GM18951 (cell line): ENCODE measurements around the gene ADGRG4.
"Not testable (repeated sequence)": the region's sequence is repeated elsewhere in the genome, so short reads cannot be mapped to it uniquely, and the experiment has no call there.

Experiments
- POLR2A ChIP-seq: IDR thresholded peaks from 4 replicates; pipeline ENCODE4 v1.6.1; 2011; ENCODE audit warnings: mild to moderate bottlenecking; ENCODE audit not compliant: insufficient read length, insufficient read depth; ENCODE audit errors: extremely low read depth
- in situ Hi-C: fragments of 300-500 bp; cut with MboI; formaldehyde crosslinking; loops from one replicate; pipeline ENCODE4 v1.12.0; 2022; ENCODE audit warnings: low sequenced_read_pairs, mixed read lengths, inconsistent platforms; ENCODE audit not compliant: unreplicated experiment

ADGRG4 gene

GRCh38 chrX:136271300-136271699 lies 29.5 kb upstream of the ADGRG4 start:
- in situ Hi-C loops, result no loop called here
- TF ChIP-seq POLR2A, result no peak

- in situ Hi-C loops, result no loop called here
- TF ChIP-seq POLR2A, result no peak
Measured at GRCh38 chrX:136272325-136272724, 28.4 kb upstream of the ADGRG4 start.

- in situ Hi-C loops, result no loop called here
- TF ChIP-seq POLR2A, result no peak
Measured at GRCh38 chrX:136273986-136274385, 26.8 kb upstream of the ADGRG4 start.

GRCh38 chrX:136275553-136275952 lies 25.2 kb upstream of the ADGRG4 start:
- no peak for TF ChIP-seq POLR2A
- in situ Hi-C loops, result no loop called here

- in situ Hi-C loops, result not testable (repeated sequence)
Measured at GRCh38 chrX:136286375-136286774, 14.4 kb upstream of the ADGRG4 start.

GRCh38 chrX:136291824-136292223 lies 8.9 kb upstream of the ADGRG4 start:
- in situ Hi-C loops, result no loop called here
- no peak for TF ChIP-seq POLR2A

GRCh38 chrX:136292656-136293055 lies 8.1 kb upstream of the ADGRG4 start:
- in situ Hi-C loops, result no loop called here
- TF ChIP-seq POLR2A, result no peak

GRCh38 chrX:136295380-136295779 lies 5.4 kb upstream of the ADGRG4 start:
- TF ChIP-seq POLR2A, result no peak
- in situ Hi-C loops, result no loop called here

GRCh38 chrX:136303041-136303440 lies 2.3 kb downstream of the ADGRG4 start:
- in situ Hi-C loops, result no loop called here
- no peak for TF ChIP-seq POLR2A

- in situ Hi-C loops, result no loop called here
- no peak for TF ChIP-seq POLR2A
Measured at GRCh38 chrX:136304493-136304892, 3.7 kb downstream of the ADGRG4 start.

GRCh38 chrX:136306182-136306581 lies 5.4 kb downstream of the ADGRG4 start:
- TF ChIP-seq POLR2A, result no peak
- in situ Hi-C loops, result no loop called here

- in situ Hi-C loops, result no loop called here
- no peak for TF ChIP-seq POLR2A
Measured at GRCh38 chrX:136307471-136307870, 6.7 kb downstream of the ADGRG4 start.

- in situ Hi-C loops, result no loop called here
- no peak for TF ChIP-seq POLR2A
Measured at GRCh38 chrX:136310411-136310810, 9.6 kb downstream of the ADGRG4 start.

- in situ Hi-C loops, result no loop called here
- TF ChIP-seq POLR2A, result no peak
Measured at GRCh38 chrX:136318156-136318555, 17.4 kb downstream of the ADGRG4 start.

GRCh38 chrX:136318895-136319597 lies 18.3 kb downstream of the ADGRG4 start:
- no peak for TF ChIP-seq POLR2A
- in situ Hi-C loops, result no loop called here
